ENCODE data around the gene COLEC12.

Gene COLEC12

DNA sequence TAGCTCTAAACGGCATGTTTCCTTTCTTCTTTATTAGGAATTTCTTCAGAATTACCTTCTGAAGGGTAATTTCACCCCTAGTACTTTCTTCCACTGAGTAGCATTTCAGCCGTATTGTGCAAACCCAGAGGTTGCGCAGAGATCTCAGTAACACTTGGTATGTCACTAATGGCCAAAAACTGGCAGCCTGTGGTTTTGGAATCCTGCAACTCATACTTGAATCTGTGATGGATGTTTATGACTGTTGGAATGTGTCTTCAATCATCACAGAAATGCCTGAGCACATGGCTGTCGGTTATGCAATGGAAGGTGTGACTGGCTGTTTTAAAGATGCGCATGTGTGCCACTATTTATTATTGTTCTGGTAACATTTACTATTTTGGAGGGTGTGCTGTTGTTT, 100.0 kb downstream of the COLEC12 start:
- Histone ChIP-seq H3K27me3 (ENCODE audit: insufficient read depth, low read length) (no peaks in the 10 kb centered on the region), H3K9ac (ENCODE audit: low read depth, low read length) (no peak overlapping the region), H3K36me3 (ENCODE audit: insufficient read depth, low read depth, low read length) (no peaks in the 10 kb centered on the region), H3K9me3 (ENCODE audit: insufficient read depth, low read depth, low read length) (no peaks in the 10 kb centered on the region), H3K4me1 (ENCODE audit: insufficient read depth, low read length) (no peaks in the 10 kb centered on the region), H3K27ac (ENCODE audit: low read length) (no peak overlapping the region), H3K4me3 (ENCODE audit: low read length) (no peak overlapping the region)

DNA sequence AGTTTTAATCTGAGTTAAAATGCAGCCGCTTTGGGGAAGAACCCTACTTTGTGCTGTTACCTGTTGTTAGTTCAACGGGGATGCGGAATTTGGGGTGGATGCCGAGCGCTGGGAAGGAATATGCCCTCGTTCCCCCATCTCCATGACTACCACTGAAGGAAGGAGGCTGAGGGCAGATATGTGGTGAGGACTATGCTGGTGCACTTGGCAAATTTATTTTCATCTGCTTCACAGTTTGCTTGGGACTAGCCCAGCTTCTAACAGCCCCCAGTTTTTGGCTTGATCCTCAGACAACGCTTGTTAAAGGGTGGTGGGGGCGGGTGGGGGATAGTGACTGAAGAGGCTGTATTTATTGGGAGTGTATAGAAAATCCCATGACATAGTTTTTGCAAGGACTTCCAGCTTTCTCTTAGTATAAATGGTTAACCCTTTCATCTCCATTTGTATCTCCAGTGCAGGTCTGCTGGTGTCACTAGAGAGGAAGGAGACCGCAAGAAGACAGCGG, 100.8 kb downstream of the COLEC12 start:
- H3K27me3 ChIP-seq (ENCODE audit: insufficient read depth, low read length), result no peaks in the 10 kb centered on the region
- H3K9me3 ChIP-seq (ENCODE audit: insufficient read depth, low read depth, low read length), result no peaks in the 10 kb centered on the region
- H3K4me1 ChIP-seq (ENCODE audit: insufficient read depth, low read length), result no peaks in the 10 kb centered on the region
- H3K36me3 ChIP-seq (ENCODE audit: insufficient read depth, low read depth, low read length), result no peaks in the 10 kb centered on the region
- no peak overlapping the region for H3K4me3 ChIP-seq (ENCODE audit: low read length)
- no peak overlapping the region for H3K9ac ChIP-seq (ENCODE audit: low read depth, low read length)
- H3K27ac ChIP-seq (ENCODE audit: low read length), result no peak overlapping the region

DNA sequence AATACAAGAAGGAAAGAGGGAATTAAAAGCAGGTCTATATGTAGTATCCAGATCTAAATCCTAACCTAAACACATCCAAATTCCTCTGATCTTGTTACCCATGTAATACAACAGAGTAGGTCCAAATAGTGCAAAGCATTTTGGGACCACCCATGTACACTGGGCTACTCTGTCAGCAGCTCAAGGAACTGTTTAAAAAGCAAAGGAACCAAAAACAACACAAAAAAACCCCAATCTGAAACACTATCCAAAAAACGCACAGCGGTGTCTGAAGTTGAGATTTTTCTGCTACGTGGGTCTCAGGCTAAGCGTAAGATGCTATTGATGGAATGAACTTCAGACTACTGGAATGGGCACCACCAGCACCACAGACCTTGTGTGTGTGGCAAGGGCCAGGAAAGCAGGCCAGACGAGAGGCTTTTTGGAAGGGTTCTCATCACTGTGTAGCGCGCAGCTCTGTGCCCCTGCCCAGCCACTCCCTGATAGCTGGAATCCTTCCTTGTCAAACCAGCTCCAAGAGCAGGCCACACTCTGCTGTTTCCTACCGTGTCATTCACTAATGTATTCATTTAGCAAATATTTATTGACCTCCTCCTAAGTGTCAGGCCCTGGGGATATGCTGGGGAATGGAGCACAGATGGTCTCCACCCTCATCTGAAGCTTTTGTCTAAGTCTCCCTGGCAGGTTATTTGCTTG, 101.4 kb downstream of the COLEC12 start:
- no peaks in the 10 kb centered on the region for H3K27me3 ChIP-seq (ENCODE audit: insufficient read depth, low read length)
- H3K27ac ChIP-seq (ENCODE audit: low read length), result no peak overlapping the region
- H3K9ac ChIP-seq (ENCODE audit: low read depth, low read length), result no peak overlapping the region
- no peak overlapping the region for H3K4me3 ChIP-seq (ENCODE audit: low read length)
- no peaks in the 10 kb centered on the region for H3K9me3 ChIP-seq (ENCODE audit: insufficient read depth, low read depth, low read length)
- H3K4me1 ChIP-seq (ENCODE audit: insufficient read depth, low read length), result no peaks in the 10 kb centered on the region
- no peaks in the 10 kb centered on the region for H3K36me3 ChIP-seq (ENCODE audit: insufficient read depth, low read depth, low read length)

DNA sequence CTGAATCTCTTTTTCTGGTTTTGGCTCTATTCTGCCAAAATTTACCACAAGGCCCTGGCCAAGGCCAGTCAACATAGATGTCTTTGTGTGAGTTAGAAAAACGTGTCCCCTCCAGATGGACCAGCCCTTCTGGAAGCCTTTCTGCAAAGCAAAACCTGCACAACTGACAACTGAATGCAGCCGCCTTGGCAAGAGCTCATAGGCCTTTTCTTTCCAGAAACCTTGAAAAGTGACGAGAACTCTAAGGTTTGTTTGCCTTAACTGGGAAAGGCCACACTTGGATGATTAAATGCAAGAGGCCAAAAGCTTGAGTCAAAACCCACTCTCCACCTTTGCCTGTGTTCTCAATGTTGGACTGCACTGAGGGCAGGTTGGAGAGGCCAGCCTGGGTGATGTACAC, 103.9 kb downstream of the COLEC12 start:
- H3K27ac ChIP-seq (ENCODE audit: low read length), result no peak overlapping the region
- H3K27me3 ChIP-seq (ENCODE audit: insufficient read depth, low read length), result no peaks in the 10 kb centered on the region
- H3K9me3 ChIP-seq (ENCODE audit: insufficient read depth, low read depth, low read length), result no peaks in the 10 kb centered on the region
- H3K9ac ChIP-seq (ENCODE audit: low read depth, low read length), result no peak overlapping the region
- no peaks in the 10 kb centered on the region for H3K4me1 ChIP-seq (ENCODE audit: insufficient read depth, low read length)
- H3K36me3 ChIP-seq (ENCODE audit: insufficient read depth, low read depth, low read length), result no peaks in the 10 kb centered on the region
- H3K4me3 ChIP-seq (ENCODE audit: low read length), result no peak overlapping the region

DNA sequence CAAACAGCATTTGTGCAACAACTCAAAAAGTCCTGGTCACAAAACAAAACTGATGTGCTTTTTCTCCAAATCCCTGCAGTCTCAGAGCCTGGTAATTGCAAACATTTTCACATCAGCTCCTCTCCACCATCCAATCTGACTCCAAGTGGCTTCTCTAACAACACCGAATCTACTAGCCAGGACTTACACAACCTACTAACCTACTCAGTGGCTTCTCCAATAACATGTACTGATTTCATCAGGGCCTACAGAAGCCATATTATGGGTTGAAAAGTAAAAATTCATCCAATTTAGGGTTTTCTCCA, 104.3 kb downstream of the COLEC12 start:
- no peaks in the 10 kb centered on the region for H3K27me3 ChIP-seq (ENCODE audit: insufficient read depth, low read length)
- H3K4me1 ChIP-seq (ENCODE audit: insufficient read depth, low read length), result no peaks in the 10 kb centered on the region
- H3K27ac ChIP-seq (ENCODE audit: low read length), result no peak overlapping the region
- no peaks in the 10 kb centered on the region for H3K36me3 ChIP-seq (ENCODE audit: insufficient read depth, low read depth, low read length)
- H3K9ac ChIP-seq (ENCODE audit: low read depth, low read length), result no peak overlapping the region
- H3K9me3 ChIP-seq (ENCODE audit: insufficient read depth, low read depth, low read length), result no peaks in the 10 kb centered on the region
- no peak overlapping the region for H3K4me3 ChIP-seq (ENCODE audit: low read length)

DNA sequence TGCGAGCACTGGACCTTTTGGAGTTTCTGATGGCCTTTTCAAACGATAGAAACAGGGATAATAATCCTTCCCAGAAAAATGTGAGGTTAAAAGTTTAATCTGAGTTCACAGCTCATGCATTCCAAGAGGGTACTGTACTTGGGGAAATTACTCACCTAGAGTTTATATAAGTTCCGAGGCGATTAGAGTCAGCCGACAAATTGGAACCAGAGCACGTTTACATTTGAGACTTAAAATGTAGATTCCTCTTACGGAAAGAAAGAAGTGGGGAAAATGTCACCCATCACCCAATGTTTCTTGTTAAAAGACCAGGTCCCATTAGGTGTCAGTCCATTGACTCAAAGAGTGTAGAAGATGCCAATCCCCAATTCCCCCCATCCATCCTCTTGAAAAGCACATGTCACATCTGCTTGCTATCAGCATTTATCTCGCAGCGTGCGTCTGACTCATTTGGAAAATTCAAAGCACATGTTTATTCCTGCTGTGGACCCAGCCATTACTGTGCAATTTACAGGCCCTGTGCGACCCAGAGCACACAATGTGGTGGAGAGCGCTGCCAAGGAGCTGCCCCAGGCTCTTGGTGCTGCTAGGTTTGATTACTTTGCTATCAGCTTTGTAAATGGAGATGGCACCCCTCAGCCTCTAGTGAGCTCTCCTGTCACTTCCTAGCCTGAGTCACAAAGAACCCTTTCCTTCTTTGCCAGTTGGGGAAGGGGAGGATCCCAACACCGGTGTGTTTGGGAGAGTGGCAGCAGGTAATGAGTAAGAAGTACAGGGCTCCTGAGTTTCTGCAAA, 104.8 kb downstream of the COLEC12 start:
- H3K27ac ChIP-seq (ENCODE audit: low read length), result no peak overlapping the region

DNA sequence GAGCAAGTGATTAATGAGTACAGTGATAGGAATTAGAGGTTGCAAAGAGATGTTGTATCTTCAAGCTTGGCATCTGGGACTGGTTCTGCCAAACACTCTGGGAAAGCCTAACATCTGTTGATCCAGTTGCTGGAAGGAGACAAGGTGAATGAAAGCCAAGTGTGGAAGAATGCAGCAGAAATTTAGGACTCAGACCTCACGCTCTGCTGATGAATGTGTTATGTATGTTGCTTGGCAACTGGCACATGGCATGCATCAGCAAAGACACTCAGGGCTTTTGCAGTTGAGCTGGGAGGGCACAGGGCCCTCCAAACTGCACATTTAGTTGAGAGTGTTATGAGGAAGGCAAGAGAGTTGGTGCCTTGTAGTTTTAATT, 105.5 kb downstream of the COLEC12 start:
- Histone ChIP-seq H3K4me1 (ENCODE audit: insufficient read depth, low read length) (no peaks in the 10 kb centered on the region), H3K4me3 (ENCODE audit: low read length) (no peak overlapping the region), H3K27me3 (ENCODE audit: insufficient read depth, low read length) (no peaks in the 10 kb centered on the region), H3K36me3 (ENCODE audit: insufficient read depth, low read depth, low read length) (no peaks in the 10 kb centered on the region), H3K9me3 (ENCODE audit: insufficient read depth, low read depth, low read length) (no peaks in the 10 kb centered on the region), H3K27ac (ENCODE audit: low read length) (no peak overlapping the region), H3K9ac (ENCODE audit: low read depth, low read length) (no peak overlapping the region)

More for the DNA sequence above, 104.8 kb downstream of the COLEC12 start:
- Histone ChIP-seq H3K27me3 (ENCODE audit: insufficient read depth, low read length) (no peaks in the 10 kb centered on the region), H3K9me3 (ENCODE audit: insufficient read depth, low read depth, low read length) (no peaks in the 10 kb centered on the region), H3K4me3 (ENCODE audit: low read length) (no peak overlapping the region), H3K9ac (ENCODE audit: low read depth, low read length) (no peak overlapping the region), H3K36me3 (ENCODE audit: insufficient read depth, low read depth, low read length) (no peaks in the 10 kb centered on the region), H3K4me1 (ENCODE audit: insufficient read depth, low read length) (no peaks in the 10 kb centered on the region)

DNA sequence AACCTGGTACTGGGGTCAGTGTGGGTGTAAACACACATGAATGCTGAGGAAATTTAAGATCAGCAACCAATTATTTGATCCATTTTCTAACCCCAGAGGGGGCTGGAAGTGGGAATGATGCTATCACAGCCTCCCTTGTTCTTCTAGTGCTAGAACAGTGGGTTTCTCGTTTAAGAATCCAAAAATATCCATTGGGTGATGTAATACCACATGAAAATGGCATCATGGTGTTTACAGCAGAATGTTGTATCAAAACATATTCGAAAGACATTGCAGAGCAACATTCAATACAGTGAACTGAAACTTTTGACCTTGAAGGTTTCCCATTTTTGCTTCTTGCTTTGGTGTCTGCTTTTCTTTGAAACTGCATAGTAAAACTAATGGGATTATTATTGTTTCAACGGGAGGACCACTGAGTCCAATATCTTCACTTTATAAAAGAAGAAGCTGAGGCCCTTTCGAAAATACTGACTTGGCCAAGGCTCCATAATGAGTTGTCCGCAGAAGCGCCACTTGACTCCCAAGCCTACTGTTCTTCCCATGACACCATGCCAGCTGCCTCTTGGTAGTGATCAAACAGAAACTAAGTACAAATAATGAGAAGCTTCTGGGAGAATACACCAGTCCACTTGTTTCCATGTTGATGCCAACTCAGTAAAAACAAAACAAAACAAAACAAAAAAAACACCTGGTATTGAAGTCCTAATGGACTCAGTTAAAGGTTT, 106.1 kb downstream of the COLEC12 start:
- Histone ChIP-seq H3K27ac (ENCODE audit: low read length) (no peak overlapping the region), H3K9me3 (ENCODE audit: insufficient read depth, low read depth, low read length) (no peaks in the 10 kb centered on the region), H3K36me3 (ENCODE audit: insufficient read depth, low read depth, low read length) (no peaks in the 10 kb centered on the region), H3K9ac (ENCODE audit: low read depth, low read length) (no peak overlapping the region), H3K27me3 (ENCODE audit: insufficient read depth, low read length) (no peaks in the 10 kb centered on the region), H3K4me1 (ENCODE audit: insufficient read depth, low read length) (no peaks in the 10 kb centered on the region), H3K4me3 (ENCODE audit: low read length) (no peak overlapping the region)

DNA sequence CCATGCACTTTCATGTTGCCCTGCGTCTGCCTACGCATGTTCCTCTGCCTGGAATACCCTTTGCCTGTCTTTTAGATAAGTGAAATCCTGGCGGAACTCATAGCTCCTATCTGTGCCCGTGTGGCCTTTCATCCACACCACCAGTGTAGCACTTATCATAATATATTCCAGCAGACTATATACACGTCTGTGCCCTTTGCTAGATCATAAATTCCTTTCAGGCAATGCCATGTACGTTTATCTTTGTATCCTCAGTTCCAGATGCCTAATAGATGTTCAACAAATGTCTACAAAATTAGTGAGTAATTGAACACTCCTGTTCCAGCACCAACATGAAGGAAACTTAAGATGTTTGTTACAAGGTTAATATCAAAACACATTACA, 106.9 kb downstream of the COLEC12 start:
- no peaks in the 10 kb centered on the region for H3K27me3 ChIP-seq (ENCODE audit: insufficient read depth, low read length)
- no peaks in the 10 kb centered on the region for H3K9me3 ChIP-seq (ENCODE audit: insufficient read depth, low read depth, low read length)
- no peaks in the 10 kb centered on the region for H3K4me1 ChIP-seq (ENCODE audit: insufficient read depth, low read length)
- H3K4me3 ChIP-seq (ENCODE audit: low read length), result no peak overlapping the region
- H3K9ac ChIP-seq (ENCODE audit: low read depth, low read length), result no peak overlapping the region
- H3K36me3 ChIP-seq (ENCODE audit: insufficient read depth, low read depth, low read length), result no peaks in the 10 kb centered on the region
- no peak overlapping the region for H3K27ac ChIP-seq (ENCODE audit: low read length)

DNA sequence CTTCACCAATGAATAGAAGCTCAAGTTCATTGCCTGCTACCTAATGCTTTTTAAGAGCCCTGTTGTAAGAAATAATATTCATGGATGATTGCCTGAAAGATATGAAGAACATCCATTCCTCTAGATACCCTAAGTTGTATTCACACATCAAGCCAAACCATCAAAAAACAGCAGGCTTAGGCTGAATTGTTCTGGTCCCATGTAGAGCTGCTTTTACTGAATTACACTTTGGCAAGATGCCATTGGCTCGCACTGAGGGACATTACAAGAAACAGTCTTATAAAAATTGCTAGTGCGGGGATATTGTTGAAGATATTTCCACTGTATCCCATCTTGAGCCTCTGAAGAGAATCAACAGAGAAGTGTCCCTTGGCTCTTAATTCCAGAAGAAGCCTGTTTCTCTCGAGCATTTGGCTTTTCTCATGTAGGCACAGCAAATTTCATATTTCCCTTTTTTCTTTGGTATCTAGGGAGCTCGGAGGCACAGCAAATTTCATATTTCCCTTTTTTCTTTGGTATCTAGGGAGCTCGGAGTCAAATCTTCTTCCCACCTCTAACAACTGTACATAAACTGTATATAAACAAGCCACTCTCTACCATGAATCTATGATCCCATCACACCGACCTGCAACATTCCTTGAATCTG, 107.5 kb downstream of the COLEC12 start:
- H3K4me3 ChIP-seq (ENCODE audit: low read length), result no peak overlapping the region
- no peak overlapping the region for H3K9ac ChIP-seq (ENCODE audit: low read depth, low read length)
- no peak overlapping the region for H3K27ac ChIP-seq (ENCODE audit: low read length)
- H3K9me3 ChIP-seq (ENCODE audit: insufficient read depth, low read depth, low read length), result no peaks in the 10 kb centered on the region
- no peaks in the 10 kb centered on the region for H3K36me3 ChIP-seq (ENCODE audit: insufficient read depth, low read depth, low read length)
- no peaks in the 10 kb centered on the region for H3K4me1 ChIP-seq (ENCODE audit: insufficient read depth, low read length)
- H3K27me3 ChIP-seq (ENCODE audit: insufficient read depth, low read length), result no peaks in the 10 kb centered on the region

DNA sequence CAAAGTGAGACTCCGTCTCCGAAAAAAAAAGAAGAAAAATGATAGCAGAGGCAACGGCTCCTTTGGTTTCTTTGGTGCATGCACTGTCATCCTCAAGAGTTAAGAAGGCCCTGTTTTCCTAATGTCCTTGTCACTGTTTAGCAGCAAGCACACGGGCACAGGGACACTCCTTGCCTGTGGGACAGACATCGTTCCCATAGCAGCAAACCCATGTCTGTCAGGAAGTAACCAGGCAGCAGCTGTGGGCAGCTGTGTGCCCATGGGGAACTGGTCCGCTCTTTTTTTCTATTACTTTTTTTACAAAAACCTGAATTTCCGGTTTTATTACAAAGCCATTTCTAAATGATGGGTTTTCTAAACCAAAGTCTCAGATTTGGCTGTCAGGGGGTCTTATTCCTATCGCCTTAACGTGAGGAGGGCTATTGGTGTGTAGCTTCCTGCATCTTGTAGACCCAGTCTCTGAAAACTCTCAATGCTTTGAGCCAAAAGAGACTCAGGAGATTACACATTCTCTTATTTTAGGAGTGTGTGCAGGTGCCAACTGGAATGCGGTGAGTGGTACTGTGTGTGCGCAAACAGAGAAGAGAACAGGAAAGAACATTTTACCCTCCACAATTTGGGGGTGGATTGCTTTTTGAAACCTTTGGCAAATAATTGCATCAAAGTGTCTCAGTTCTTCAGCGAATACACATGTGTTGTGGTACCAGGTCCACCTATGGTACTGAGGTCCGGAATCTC, 109.6 kb downstream of the COLEC12 start:
- Histone ChIP-seq H3K9me3 (ENCODE audit: insufficient read depth, low read depth, low read length) (no peaks in the 10 kb centered on the region), H3K4me1 (ENCODE audit: insufficient read depth, low read length) (no peaks in the 10 kb centered on the region), H3K27me3 (ENCODE audit: insufficient read depth, low read length) (no peaks in the 10 kb centered on the region), H3K36me3 (ENCODE audit: insufficient read depth, low read depth, low read length) (no peaks in the 10 kb centered on the region), H3K9ac (ENCODE audit: low read depth, low read length) (no peak overlapping the region), H3K27ac (ENCODE audit: low read length) (no peak overlapping the region), H3K4me3 (ENCODE audit: low read length) (no peak overlapping the region)

All from iPS-20b (cell line).